HEK293 (cell line): ENCODE results near the gene ZNF771.

Experiments used
- EGR2 ChIP-seq: fragments of 450-650 bp; formaldehyde crosslinking; IDR thresholded peaks from 2 replicates; pipeline ENCODE4 v1.5.1; 2016; ENCODE audit warnings: low read depth, missing biosample characterization, missing genetic modification characterization
- REST ChIP-seq: fragments of 450-650 bp; formaldehyde crosslinking; IDR thresholded peaks from 2 replicates; pipeline ENCODE4 v1.5.1; 2016; ENCODE audit warnings: missing biosample characterization, missing genetic modification characterization
- SCRT2 ChIP-seq: fragments of 450-650 bp; formaldehyde crosslinking; IDR thresholded peaks from 2 replicates; pipeline ENCODE4 v1.5.1; 2016; ENCODE audit warnings: missing biosample characterization, missing genetic modification characterization
- SETDB1 ChIP-seq: IDR thresholded peaks from one replicate; pipeline ENCODE4 v1.6.1; 2017; ENCODE audit warnings: mild to moderate bottlenecking, low read length, moderate library complexity, mixed read lengths; ENCODE audit not compliant: insufficient read length
- WT1 ChIP-seq: fragments of 450-650 bp; formaldehyde crosslinking; IDR thresholded peaks from 2 replicates; pipeline ENCODE4 v1.5.1; 2016; ENCODE audit warnings: missing biosample characterization, missing genetic modification characterization
- ZNF114 ChIP-seq: fragments of 450-650 bp; formaldehyde crosslinking; IDR thresholded peaks from 2 replicates; pipeline ENCODE4 v1.5.0; 2017; ENCODE audit warnings: missing biosample characterization, missing genetic modification characterization
- ZNF121 ChIP-seq: fragments of 450-650 bp; formaldehyde crosslinking; IDR thresholded peaks from 2 replicates; pipeline ENCODE4 v1.5.1; 2016; ENCODE audit warnings: missing biosample characterization, missing genetic modification characterization
- ZNF174 ChIP-seq: fragments of 450-650 bp; formaldehyde crosslinking; IDR thresholded peaks from 2 replicates; pipeline ENCODE4 v1.5.0; 2017; ENCODE audit warnings: missing biosample characterization, mild to moderate bottlenecking, missing genetic modification characterization
- ZNF292 ChIP-seq: fragments of 450-650 bp; formaldehyde crosslinking; IDR thresholded peaks from 2 replicates; pipeline ENCODE4 v1.5.1; 2016; ENCODE audit warnings: low read depth, missing biosample characterization, missing genetic modification characterization, borderline replicate concordance
- ZNF488 ChIP-seq: fragments of 450-650 bp; formaldehyde crosslinking; IDR thresholded peaks from 2 replicates; pipeline ENCODE4 v1.5.1; 2016; ENCODE audit warnings: missing biosample characterization, missing genetic modification characterization
- ZNF561 ChIP-seq: fragments of 450-650 bp; IDR thresholded peaks from 2 replicates; pipeline ENCODE4 v1.5.1; 2018; ENCODE audit warnings: missing biosample characterization, missing genetic modification characterization, borderline replicate concordance
- ZNF585B ChIP-seq: fragments of 450-650 bp; formaldehyde crosslinking; IDR thresholded peaks from 2 replicates; pipeline ENCODE4 v1.5.1; 2016; ENCODE audit warnings: missing biosample characterization, missing genetic modification characterization
- ZNF791 ChIP-seq: fragments of 450-650 bp; formaldehyde crosslinking; IDR thresholded peaks from 2 replicates; pipeline ENCODE4 v1.5.1; 2016; ENCODE audit warnings: missing biosample characterization, missing genetic modification characterization
- ZNF830 ChIP-seq: fragments of 450-650 bp; IDR thresholded peaks from 2 replicates; pipeline ENCODE4 v1.5.0; 2018; ENCODE audit warnings: missing biosample characterization, missing genetic modification characterization, low read depth, mild to moderate bottlenecking, moderate library complexity
- ZSCAN18 ChIP-seq: fragments of 450-650 bp; formaldehyde crosslinking; IDR thresholded peaks from 2 replicates; pipeline ENCODE4 v1.5.1; 2016; ENCODE audit warnings: missing biosample characterization, missing genetic modification characterization
- TF ChIP-seq, protein P1 (sequence below): fragments of 450-650 bp; formaldehyde crosslinking; IDR thresholded peaks from 2 replicates; pipeline ENCODE4 v1.5.1; 2016; ENCODE audit warnings: missing biosample characterization, missing genetic modification characterization
- TF ChIP-seq, protein P2 (sequence below): fragments of 450-650 bp; formaldehyde crosslinking; IDR thresholded peaks from 2 replicates; pipeline ENCODE4 v1.5.1; 2017; ENCODE audit warnings: missing biosample characterization, mild to moderate bottlenecking, missing genetic modification characterization, moderate library complexity
- TF ChIP-seq, protein P3 (sequence below): fragments of 450-650 bp; formaldehyde crosslinking; optimal IDR thresholded peaks from 2 replicates; pipeline ENCODE3; 2016; ENCODE audit warnings: missing biosample characterization, mild to moderate bottlenecking, missing genetic modification characterization
- TF ChIP-seq, protein P4 (sequence below): fragments of 450-650 bp; formaldehyde crosslinking; IDR thresholded peaks from 2 replicates; pipeline ENCODE4 v1.5.1; 2016; ENCODE audit warnings: missing biosample characterization, missing genetic modification characterization
- TF ChIP-seq, protein P5 (sequence below): fragments of 450-650 bp; formaldehyde crosslinking; IDR thresholded peaks from 2 replicates; pipeline ENCODE4 v1.5.1; 2016; ENCODE audit warnings: missing biosample characterization, missing genetic modification characterization, borderline replicate concordance

The ZNF771 gene

GRCh38 chr16:30409125-30410060 is 2.0 kb downstream of the ZNF771 start (continued):
- TF ChIP-seq, protein P1, sequence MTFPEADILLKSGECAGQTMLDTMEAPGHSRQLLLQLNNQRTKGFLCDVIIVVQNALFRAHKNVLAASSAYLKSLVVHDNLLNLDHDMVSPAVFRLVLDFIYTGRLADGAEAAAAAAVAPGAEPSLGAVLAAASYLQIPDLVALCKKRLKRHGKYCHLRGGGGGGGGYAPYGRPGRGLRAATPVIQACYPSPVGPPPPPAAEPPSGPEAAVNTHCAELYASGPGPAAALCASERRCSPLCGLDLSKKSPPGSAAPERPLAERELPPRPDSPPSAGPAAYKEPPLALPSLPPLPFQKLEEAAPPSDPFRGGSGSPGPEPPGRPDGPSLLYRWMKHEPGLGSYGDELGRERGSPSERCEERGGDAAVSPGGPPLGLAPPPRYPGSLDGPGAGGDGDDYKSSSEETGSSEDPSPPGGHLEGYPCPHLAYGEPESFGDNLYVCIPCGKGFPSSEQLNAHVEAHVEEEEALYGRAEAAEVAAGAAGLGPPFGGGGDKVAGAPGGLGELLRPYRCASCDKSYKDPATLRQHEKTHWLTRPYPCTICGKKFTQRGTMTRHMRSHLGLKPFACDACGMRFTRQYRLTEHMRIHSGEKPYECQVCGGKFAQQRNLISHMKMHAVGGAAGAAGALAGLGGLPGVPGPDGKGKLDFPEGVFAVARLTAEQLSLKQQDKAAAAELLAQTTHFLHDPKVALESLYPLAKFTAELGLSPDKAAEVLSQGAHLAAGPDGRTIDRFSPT (tag by site-specific recombination) = no peak
- TF ChIP-seq SCRT2 = no peak
- TF ChIP-seq ZNF121 = no peak
- no peak for TF ChIP-seq ZSCAN18 (tag by site-specific recombination)
- TF ChIP-seq, protein P2, sequence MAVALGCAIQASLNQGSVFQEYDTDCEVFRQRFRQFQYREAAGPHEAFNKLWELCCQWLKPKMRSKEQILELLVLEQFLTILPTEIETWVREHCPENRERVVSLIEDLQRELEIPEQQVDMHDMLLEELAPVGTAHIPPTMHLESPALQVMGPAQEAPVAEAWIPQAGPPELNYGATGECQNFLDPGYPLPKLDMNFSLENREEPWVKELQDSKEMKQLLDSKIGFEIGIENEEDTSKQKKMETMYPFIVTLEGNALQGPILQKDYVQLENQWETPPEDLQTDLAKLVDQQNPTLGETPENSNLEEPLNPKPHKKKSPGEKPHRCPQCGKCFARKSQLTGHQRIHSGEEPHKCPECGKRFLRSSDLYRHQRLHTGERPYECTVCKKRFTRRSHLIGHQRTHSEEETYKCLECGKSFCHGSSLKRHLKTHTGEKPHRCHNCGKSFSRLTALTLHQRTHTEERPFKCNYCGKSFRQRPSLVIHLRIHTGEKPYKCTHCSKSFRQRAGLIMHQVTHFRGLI = no peak
- no peak for TF ChIP-seq WT1 (tag by site-specific recombination)
- TF ChIP-seq, protein P3, sequence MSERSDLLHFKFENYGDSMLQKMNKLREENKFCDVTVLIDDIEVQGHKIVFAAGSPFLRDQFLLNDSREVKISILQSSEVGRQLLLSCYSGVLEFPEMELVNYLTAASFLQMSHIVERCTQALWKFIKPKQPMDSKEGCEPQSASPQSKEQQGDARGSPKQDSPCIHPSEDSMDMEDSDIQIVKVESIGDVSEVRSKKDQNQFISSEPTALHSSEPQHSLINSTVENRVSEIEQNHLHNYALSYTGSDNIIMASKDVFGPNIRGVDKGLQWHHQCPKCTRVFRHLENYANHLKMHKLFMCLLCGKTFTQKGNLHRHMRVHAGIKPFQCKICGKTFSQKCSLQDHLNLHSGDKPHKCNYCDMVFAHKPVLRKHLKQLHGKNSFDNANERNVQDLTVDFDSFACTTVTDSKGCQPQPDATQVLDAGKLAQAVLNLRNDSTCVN (tag by site-specific recombination) = peak; percentile 20
- TF ChIP-seq, protein P4, sequence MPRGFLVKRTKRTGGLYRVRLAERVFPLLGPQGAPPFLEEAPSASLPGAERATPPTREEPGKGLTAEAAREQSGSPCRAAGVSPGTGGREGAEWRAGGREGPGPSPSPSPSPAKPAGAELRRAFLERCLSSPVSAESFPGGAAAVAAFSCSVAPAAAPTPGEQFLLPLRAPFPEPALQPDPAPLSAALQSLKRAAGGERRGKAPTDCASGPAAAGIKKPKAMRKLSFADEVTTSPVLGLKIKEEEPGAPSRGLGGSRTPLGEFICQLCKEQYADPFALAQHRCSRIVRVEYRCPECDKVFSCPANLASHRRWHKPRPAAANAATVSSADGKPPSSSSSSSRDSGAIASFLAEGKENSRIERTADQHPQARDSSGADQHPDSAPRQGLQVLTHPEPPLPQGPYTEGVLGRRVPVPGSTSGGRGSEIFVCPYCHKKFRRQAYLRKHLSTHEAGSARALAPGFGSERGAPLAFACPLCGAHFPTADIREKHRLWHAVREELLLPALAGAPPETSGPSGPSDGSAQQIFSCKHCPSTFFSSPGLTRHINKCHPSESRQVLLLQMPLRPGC = no peak
- TF ChIP-seq ZNF561 (tag by site-specific recombination) = peak; percentile 69; the same call in 1 of the 2 replicates
- no peak for TF ChIP-seq ZNF585B
- no peak for TF ChIP-seq ZNF488 (tag by site-specific recombination)
- TF ChIP-seq SETDB1 = no peak
- TF ChIP-seq ZNF114 = no peak
- TF ChIP-seq ZNF791 (tag by site-specific recombination) = no peak
- peak; percentile 68 for TF ChIP-seq EGR2
- TF ChIP-seq REST (tag by site-specific recombination) = no peak
- TF ChIP-seq, protein P5, sequence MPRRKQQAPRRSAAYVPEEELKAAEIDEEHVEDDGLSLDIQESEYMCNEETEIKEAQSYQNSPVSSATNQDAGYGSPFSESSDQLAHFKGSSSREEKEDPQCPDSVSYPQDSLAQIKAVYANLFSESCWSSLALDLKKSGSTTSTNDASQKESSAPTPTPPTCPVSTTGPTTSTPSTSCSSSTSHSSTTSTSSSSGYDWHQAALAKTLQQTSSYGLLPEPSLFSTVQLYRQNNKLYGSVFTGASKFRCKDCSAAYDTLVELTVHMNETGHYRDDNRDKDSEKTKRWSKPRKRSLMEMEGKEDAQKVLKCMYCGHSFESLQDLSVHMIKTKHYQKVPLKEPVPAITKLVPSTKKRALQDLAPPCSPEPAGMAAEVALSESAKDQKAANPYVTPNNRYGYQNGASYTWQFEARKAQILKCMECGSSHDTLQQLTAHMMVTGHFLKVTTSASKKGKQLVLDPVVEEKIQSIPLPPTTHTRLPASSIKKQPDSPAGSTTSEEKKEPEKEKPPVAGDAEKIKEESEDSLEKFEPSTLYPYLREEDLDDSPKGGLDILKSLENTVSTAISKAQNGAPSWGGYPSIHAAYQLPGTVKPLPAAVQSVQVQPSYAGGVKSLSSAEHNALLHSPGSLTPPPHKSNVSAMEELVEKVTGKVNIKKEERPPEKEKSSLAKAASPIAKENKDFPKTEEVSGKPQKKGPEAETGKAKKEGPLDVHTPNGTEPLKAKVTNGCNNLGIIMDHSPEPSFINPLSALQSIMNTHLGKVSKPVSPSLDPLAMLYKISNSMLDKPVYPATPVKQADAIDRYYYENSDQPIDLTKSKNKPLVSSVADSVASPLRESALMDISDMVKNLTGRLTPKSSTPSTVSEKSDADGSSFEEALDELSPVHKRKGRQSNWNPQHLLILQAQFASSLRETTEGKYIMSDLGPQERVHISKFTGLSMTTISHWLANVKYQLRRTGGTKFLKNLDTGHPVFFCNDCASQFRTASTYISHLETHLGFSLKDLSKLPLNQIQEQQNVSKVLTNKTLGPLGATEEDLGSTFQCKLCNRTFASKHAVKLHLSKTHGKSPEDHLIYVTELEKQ (tag by site-specific recombination) = no peak
- no peak for TF ChIP-seq ZNF174 (tag by site-specific recombination)
- TF ChIP-seq ZNF292 (tag by site-specific recombination) = no peak
- TF ChIP-seq ZNF830 = no peak
